ENCODE measurements around the gene NRF1.

DNA sequence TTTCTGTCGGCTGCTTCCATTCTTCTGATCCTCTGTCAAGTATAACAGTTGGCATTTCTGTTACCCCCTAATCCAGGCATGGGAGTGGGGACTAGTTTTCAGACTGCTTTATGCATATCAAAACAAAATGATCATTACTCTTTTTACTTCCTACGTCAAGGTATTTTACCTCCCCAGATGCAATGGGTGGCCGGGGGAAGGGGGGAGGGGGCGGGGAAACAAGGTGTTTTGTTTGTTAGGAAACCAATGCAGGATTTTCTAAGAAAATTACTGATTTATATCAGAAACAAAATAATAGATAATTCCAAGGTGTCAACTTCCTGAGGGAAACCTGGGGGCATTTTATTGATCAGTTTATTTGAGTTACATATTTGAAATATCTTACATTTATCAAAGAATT, 66.3 kb downstream of the NRF1 start:
- TF ChIP-seq, protein P1, sequence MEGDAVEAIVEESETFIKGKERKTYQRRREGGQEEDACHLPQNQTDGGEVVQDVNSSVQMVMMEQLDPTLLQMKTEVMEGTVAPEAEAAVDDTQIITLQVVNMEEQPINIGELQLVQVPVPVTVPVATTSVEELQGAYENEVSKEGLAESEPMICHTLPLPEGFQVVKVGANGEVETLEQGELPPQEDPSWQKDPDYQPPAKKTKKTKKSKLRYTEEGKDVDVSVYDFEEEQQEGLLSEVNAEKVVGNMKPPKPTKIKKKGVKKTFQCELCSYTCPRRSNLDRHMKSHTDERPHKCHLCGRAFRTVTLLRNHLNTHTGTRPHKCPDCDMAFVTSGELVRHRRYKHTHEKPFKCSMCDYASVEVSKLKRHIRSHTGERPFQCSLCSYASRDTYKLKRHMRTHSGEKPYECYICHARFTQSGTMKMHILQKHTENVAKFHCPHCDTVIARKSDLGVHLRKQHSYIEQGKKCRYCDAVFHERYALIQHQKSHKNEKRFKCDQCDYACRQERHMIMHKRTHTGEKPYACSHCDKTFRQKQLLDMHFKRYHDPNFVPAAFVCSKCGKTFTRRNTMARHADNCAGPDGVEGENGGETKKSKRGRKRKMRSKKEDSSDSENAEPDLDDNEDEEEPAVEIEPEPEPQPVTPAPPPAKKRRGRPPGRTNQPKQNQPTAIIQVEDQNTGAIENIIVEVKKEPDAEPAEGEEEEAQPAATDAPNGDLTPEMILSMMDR (IDR thresholded peaks at IDR 0.05 in 2 of 3, conservative IDR thresholded peaks at IDR 0.05 in 1 of 3; ENCODE audit: borderline replicate concordance in 1 of 3, insufficient read depth in 1 of 3, low read depth in 2 of 3, low read length in 2 of 3), result no peak
- no peak for TF ChIP-seq POLR2AphosphoS5 (IDR thresholded peaks at IDR 0.05; ENCODE audit: low read depth, low read length)
